HCT116 (cell line): Measurements from ENCODE around the gene ZDHHC22. TPM values are rescaled to one million over a fixed set of nuclear protein-coding genes. Genes with fewer than 3 reads are reported as not detected.

Experiments used
- ATAC-seq: fragments of 200-7000 bp; cut with Tn5 transposase; 2 replicates; pipeline ENCODE4 v1.9.1; 2020; ENCODE audit warnings: mild to moderate bottlenecking, moderate library complexity
- BruUV-seq: library from RNA; stranded (reverse); fragments of 400-500 nt; replicated peaks from 2 replicates; lab custom pipeline; 2021; lab: Mats Ljungman, UMichigan
- CTCF ChIA-PET: fragments of 300-600 bp; sonication (Branson Sonifier 250); formaldehyde crosslinking; loops from one replicate; lab custom pipeline; 2021; ENCODE audit warnings: antibody characterized with exemption; lab: Charles Lee
- POLR2A ChIA-PET: fragments of 300-600, 350-600 bp; sonication (Branson Sonifier 250); formaldehyde crosslinking; loops from one replicate; lab custom pipeline; 2021; ENCODE audit warnings: antibody characterized with exemption; lab: Charles Lee
- RAD21 ChIA-PET, 2 experiments: fragments of 300-600 bp; sonication (Branson Sonifier 250); formaldehyde crosslinking; loops; one replicate each; lab custom pipeline; 2023; ENCODE audit warnings: low total read pairs in 2 of 2; ENCODE audit not compliant: uncharacterized antibody in 2 of 2, unreplicated experiment in 2 of 2, low non-redundant PET in 1 of 2; lab: Charles Lee
- DNase-seq: peaks from one replicate; pipeline ENCODE4 v3.0.0-alpha.2; 2010; ENCODE audit warnings: low read depth, low spot score
- H2AFZ ChIP-seq: fragments of 200-600 bp; shearing (Covaris generic), sonication (generic); 2 replicates; pipeline ENCODE4 v1.6.1; 2017; ENCODE audit warnings: low read depth, mixed run types, mixed read lengths, antibody characterized with exemption, low read length; ENCODE audit not compliant: poor library complexity, severe bottlenecking
- H3K27ac ChIP-seq: 2 replicates; pipeline ENCODE4 v1.5.1; 2012; ENCODE audit warnings: low read depth, low read length
- H3K27me3 ChIP-seq: fragments of 200-600 bp; sonication (generic); 2 replicates; pipeline ENCODE4 v1.6.1; 2016; ENCODE audit warnings: mixed run types, low read length, mixed read lengths; ENCODE audit not compliant: insufficient read depth
- H3K36me3 ChIP-seq, 2 experiments: fragments of 200-500 bp in 1 of 2; fragments of 200-600 bp in 1 of 2; sonication (Bioruptor generic) in 1 of 2; sonication (generic) in 1 of 2; 2 replicates each; pipeline versions ENCODE4 v1.5.1 to v1.6.1; 2014 to 2016; ENCODE audit warnings: low read length in 2 of 2, inconsistent platforms in 1 of 2, mixed read lengths in 1 of 2, mixed run types in 1 of 2; ENCODE audit not compliant: insufficient read depth in 2 of 2, control insufficient read depth in 1 of 2
- H3K4me1 ChIP-seq, 2 experiments: fragments of 200-600 bp in 1 of 2; sonication (generic) in 1 of 2; 2 replicates each; pipeline versions ENCODE4 v1.5.1 to v1.6.1; 2012 to 2017; ENCODE audit warnings: low read length in 2 of 2, inconsistent platforms in 1 of 2, mild to moderate bottlenecking in 1 of 2, mixed read lengths in 1 of 2, mixed run types in 1 of 2, moderate library complexity in 1 of 2; ENCODE audit not compliant: insufficient read depth in 2 of 2, control insufficient read depth in 1 of 2
- H3K4me2 ChIP-seq: fragments of 200-600 bp; sonication (generic); 2 replicates; pipeline ENCODE4 v1.6.1; 2017; ENCODE audit warnings: mixed run types, low read length, mixed read lengths
- H3K4me3 ChIP-seq, 2 experiments: fragments of 200-600 bp in 1 of 2; sonication (generic) in 1 of 2; replicated peaks in 1 of 2; 2 replicates each; pipeline ENCODE4 v1.5.1; 2011 to 2016; ENCODE audit warnings: low read length in 2 of 2, control low read depth in 1 of 2, low read depth in 1 of 2, mild to moderate bottlenecking in 1 of 2, mixed read lengths in 1 of 2, mixed run types in 1 of 2
- H3K79me2 ChIP-seq: fragments of 200-600 bp; sonication (generic); 2 replicates; pipeline ENCODE4 v1.6.1; 2017; ENCODE audit warnings: mild to moderate bottlenecking, mixed run types, low read length, moderate library complexity, mixed read lengths; ENCODE audit not compliant: insufficient read depth
- H3K9ac ChIP-seq: fragments of 200-600 bp; sonication (generic); 2 replicates; pipeline ENCODE4 v1.6.1; 2016; ENCODE audit warnings: low read length, mixed read lengths
- H3K9me2 ChIP-seq: fragments of 200-600 bp; sonication (generic), shearing (Covaris generic); 2 replicates; pipeline ENCODE4 v1.6.1; 2017; ENCODE audit warnings: mixed run types, mild to moderate bottlenecking, moderate library complexity; ENCODE audit not compliant: insufficient read depth
- H3K9me3 ChIP-seq, 2 experiments: fragments of 200-500 bp in 1 of 2; fragments of 200-600 bp in 1 of 2; sonication (Bioruptor generic) in 1 of 2; sonication (generic) in 1 of 2; 2 replicates each; pipeline ENCODE4 v1.6.1; 2014 to 2017; ENCODE audit warnings: low read length in 2 of 2, mixed read lengths in 2 of 2, inconsistent platforms in 1 of 2, low read depth in 1 of 2, mild to moderate bottlenecking in 1 of 2, mixed run types in 1 of 2, moderate library complexity in 1 of 2; ENCODE audit not compliant: control insufficient read depth in 1 of 2, insufficient read depth in 1 of 2
- H4K20me1 ChIP-seq: fragments of 200-600 bp; sonication (generic), shearing (Covaris generic); 2 replicates; pipeline ENCODE4 v1.6.1; 2017; ENCODE audit warnings: mixed run types, mild to moderate bottlenecking, moderate library complexity; ENCODE audit not compliant: insufficient read depth
- CBX3 ChIP-seq: IDR thresholded peaks from 2 replicates; pipeline ENCODE4 v1.6.1; 2012; ENCODE audit warnings: low read depth
- CEBPB ChIP-seq: IDR thresholded peaks from 2 replicates; pipeline ENCODE4 v1.6.1; 2012; ENCODE audit warnings: low read depth
- EGR1 ChIP-seq: IDR thresholded peaks from 2 replicates; pipeline ENCODE4 v1.6.1; 2012; ENCODE audit warnings: low read depth
- ELF1 ChIP-seq: IDR thresholded peaks from 2 replicates; pipeline ENCODE4 v1.6.1; 2012; ENCODE audit warnings: low read depth, borderline replicate concordance
- EZH2 ChIP-seq: fragments of 200-600 bp; sonication (generic); IDR thresholded peaks from 2 replicates; pipeline ENCODE4 v1.6.1; 2017; ENCODE audit warnings: antibody characterized with exemption, mixed run types
- EZH2phosphoT487 ChIP-seq: fragments of 200-600 bp; IDR thresholded peaks from 2 replicates; pipeline ENCODE4 v1.6.1; 2018; ENCODE audit warnings: antibody characterized with exemption, borderline replicate concordance
- FOSL1 ChIP-seq: IDR thresholded peaks from 2 replicates; pipeline ENCODE4 v1.6.1; 2012; ENCODE audit warnings: low read depth
- JUND ChIP-seq: IDR thresholded peaks from 2 replicates; pipeline ENCODE4 v1.6.1; 2012
- POLR2A ChIP-seq: IDR thresholded peaks from 2 replicates; pipeline ENCODE4 v1.7.0; 2011; ENCODE audit warnings: borderline replicate concordance; ENCODE audit not compliant: insufficient read depth, insufficient read length; ENCODE audit errors: extremely low read depth
- POLR2AphosphoS5 ChIP-seq: IDR thresholded peaks from 2 replicates; pipeline ENCODE4 v1.6.1; 2011; ENCODE audit warnings: mild to moderate bottlenecking, low read depth, low read length, moderate library complexity
- RAD21 ChIP-seq: IDR thresholded peaks from 2 replicates; pipeline ENCODE4 v1.6.1; 2012; ENCODE audit warnings: low read depth, mild to moderate bottlenecking
- SIN3A ChIP-seq: IDR thresholded peaks from 2 replicates; pipeline ENCODE4 v1.6.1; 2012; ENCODE audit warnings: low read depth
- SP1 ChIP-seq: IDR thresholded peaks from 2 replicates; pipeline ENCODE4 v1.6.1; 2012; ENCODE audit warnings: low read depth
- SRF ChIP-seq: IDR thresholded peaks from 2 replicates; pipeline ENCODE4 v1.6.1; 2012; ENCODE audit warnings: low read depth
- TCF7L2 ChIP-seq: IDR thresholded peaks from 2 replicates; pipeline ENCODE4 v1.7.0; 2011; ENCODE audit warnings: borderline replicate concordance, inconsistent platforms; ENCODE audit not compliant: insufficient read depth, insufficient read length; ENCODE audit errors: extremely low read depth
- YY1 ChIP-seq: IDR thresholded peaks from 2 replicates; pipeline ENCODE4 v1.6.1; 2011; ENCODE audit warnings: low read length, low read depth, moderate library complexity, mild to moderate bottlenecking; ENCODE audit not compliant: insufficient replicate concordance; ENCODE audit errors: extremely low read depth
- ZFX ChIP-seq: fragments of 450-650 bp; IDR thresholded peaks from 2 replicates; pipeline ENCODE4 v1.6.1; 2017
- intact Hi-C: fragments of 100-400 bp; cut with micrococcal nuclease; formaldehyde crosslinking; loops from 2 replicates; pipeline ENCODE4 v1.10.0; 2022
- total RNA-seq: library from RNA; stranded (reverse); gene quantifications from one replicate; pipeline ENCODE4 v1.2.1, GENCODE V29; 2021; ENCODE audit not compliant: unreplicated experiment
- TF ChIP-seq, protein P1 (sequence below): IDR thresholded peaks from 2 replicates; pipeline ENCODE4 v1.6.1; 2012
- TF ChIP-seq, protein P2 (sequence below), 3 experiments: fragments of 200-600 bp in 1 of 3; sonication (generic) in 1 of 3; IDR thresholded peaks in 2 of 3; conservative IDR thresholded peaks in 1 of 3; 2 replicates each; pipeline ENCODE4 v1.5.1; 2012 to 2017; ENCODE audit warnings: low read depth in 2 of 3, low read length in 2 of 3, antibody characterized with exemption in 1 of 3, borderline replicate concordance in 1 of 3, control low read depth in 1 of 3, mild to moderate bottlenecking in 1 of 3, mixed read lengths in 1 of 3, mixed run types in 1 of 3, moderate library complexity in 1 of 3; ENCODE audit not compliant: insufficient read depth in 1 of 3
- TF ChIP-seq, protein P3 (sequence below): IDR thresholded peaks from 2 replicates; pipeline ENCODE4 v1.6.1; 2012; ENCODE audit warnings: low read depth

The ZDHHC22 gene
- total RNA-seq, 1 experiment from 2014 or later, result 0.10 TPM

DNA sequence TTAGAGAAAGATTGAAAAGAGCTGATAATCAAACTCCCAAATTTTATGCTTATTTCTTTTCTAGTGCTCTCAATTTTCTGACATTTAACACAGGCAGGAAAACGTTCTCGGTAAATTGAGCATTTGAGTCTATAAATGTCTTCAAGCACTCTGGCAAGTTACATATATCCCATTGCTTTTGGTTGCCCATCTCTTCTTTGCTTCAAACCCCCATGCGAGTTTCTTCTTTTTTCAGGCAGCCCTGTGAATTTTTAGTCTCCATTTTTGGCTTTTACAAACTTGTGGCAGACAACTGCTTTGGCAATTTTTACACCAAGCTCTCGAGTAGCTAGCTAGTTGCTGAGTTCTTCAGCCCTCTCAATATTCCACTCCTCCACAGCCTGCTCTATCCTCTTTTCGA is 31.3 kb upstream of the ZDHHC22 start:
- no peak for ATAC-seq
- Histone ChIP-seq H3K9me3 (peaks cover 0 to 3% of the 10 kb centered on the region in 2 experiments; a peak in 1 of 4 replicates), H3K27me3 (no peaks in the 10 kb centered on the region), H4K20me1 (no peaks in the 10 kb centered on the region), H2AFZ (no peak overlapping the region), H3K9me2 (no peaks in the 10 kb centered on the region), H3K36me3 (no peaks in the 10 kb centered on the region), H3K9ac (no peak overlapping the region), H3K4me1 (peaks cover 0 to 4% of the 10 kb centered on the region in 2 experiments; a peak in 2 of 4 replicates), H3K4me2 (no peak overlapping the region), H3K27ac (no peak overlapping the region), H3K4me3 (no peak overlapping the region), H3K79me2 (no peaks in the 10 kb centered on the region)
- no TSS peak for BruUV-seq
- ChIA-PET POLR2A (no interaction called here), CTCF (interaction anchor here (0.6 kb wide), 1 partner anchor 18 kb away, joined by 3 read pairs; no protein-coding TSS in a partner anchor), RAD21 (no interaction called here)
- intact Hi-C loops, result no loop called here
- DNase-seq, result no peak
- TF ChIP-seq SIN3A (no peak), ZFX (no peak), YY1 (no peak), CBX3 (no peak), EZH2phosphoT487 (no peak), RAD21 (no peak), SP1 (no peak), SRF (no peak), EZH2 (no peak), EGR1 (no peak), ELF1 (no peak), FOSL1 (no peak), JUND (no peak), TCF7L2 (no peak), CEBPB (no peak), POLR2A (no peak), POLR2AphosphoS5 (no peak)
- TF ChIP-seq, protein P1, sequence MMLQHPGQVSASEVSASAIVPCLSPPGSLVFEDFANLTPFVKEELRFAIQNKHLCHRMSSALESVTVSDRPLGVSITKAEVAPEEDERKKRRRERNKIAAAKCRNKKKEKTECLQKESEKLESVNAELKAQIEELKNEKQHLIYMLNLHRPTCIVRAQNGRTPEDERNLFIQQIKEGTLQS, result no peak
- TF ChIP-seq, protein P2, sequence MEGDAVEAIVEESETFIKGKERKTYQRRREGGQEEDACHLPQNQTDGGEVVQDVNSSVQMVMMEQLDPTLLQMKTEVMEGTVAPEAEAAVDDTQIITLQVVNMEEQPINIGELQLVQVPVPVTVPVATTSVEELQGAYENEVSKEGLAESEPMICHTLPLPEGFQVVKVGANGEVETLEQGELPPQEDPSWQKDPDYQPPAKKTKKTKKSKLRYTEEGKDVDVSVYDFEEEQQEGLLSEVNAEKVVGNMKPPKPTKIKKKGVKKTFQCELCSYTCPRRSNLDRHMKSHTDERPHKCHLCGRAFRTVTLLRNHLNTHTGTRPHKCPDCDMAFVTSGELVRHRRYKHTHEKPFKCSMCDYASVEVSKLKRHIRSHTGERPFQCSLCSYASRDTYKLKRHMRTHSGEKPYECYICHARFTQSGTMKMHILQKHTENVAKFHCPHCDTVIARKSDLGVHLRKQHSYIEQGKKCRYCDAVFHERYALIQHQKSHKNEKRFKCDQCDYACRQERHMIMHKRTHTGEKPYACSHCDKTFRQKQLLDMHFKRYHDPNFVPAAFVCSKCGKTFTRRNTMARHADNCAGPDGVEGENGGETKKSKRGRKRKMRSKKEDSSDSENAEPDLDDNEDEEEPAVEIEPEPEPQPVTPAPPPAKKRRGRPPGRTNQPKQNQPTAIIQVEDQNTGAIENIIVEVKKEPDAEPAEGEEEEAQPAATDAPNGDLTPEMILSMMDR (IDR thresholded peaks at IDR 0.05 in 2 of 3, conservative IDR thresholded peaks at IDR 0.05 in 1 of 3; ENCODE audit: borderline replicate concordance in 1 of 3, insufficient read depth in 1 of 3, low read depth in 2 of 3, low read length in 2 of 3), result no peak
- TF ChIP-seq, protein P3, sequence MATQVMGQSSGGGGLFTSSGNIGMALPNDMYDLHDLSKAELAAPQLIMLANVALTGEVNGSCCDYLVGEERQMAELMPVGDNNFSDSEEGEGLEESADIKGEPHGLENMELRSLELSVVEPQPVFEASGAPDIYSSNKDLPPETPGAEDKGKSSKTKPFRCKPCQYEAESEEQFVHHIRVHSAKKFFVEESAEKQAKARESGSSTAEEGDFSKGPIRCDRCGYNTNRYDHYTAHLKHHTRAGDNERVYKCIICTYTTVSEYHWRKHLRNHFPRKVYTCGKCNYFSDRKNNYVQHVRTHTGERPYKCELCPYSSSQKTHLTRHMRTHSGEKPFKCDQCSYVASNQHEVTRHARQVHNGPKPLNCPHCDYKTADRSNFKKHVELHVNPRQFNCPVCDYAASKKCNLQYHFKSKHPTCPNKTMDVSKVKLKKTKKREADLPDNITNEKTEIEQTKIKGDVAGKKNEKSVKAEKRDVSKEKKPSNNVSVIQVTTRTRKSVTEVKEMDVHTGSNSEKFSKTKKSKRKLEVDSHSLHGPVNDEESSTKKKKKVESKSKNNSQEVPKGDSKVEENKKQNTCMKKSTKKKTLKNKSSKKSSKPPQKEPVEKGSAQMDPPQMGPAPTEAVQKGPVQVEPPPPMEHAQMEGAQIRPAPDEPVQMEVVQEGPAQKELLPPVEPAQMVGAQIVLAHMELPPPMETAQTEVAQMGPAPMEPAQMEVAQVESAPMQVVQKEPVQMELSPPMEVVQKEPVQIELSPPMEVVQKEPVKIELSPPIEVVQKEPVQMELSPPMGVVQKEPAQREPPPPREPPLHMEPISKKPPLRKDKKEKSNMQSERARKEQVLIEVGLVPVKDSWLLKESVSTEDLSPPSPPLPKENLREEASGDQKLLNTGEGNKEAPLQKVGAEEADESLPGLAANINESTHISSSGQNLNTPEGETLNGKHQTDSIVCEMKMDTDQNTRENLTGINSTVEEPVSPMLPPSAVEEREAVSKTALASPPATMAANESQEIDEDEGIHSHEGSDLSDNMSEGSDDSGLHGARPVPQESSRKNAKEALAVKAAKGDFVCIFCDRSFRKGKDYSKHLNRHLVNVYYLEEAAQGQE, result no peak
